ENCODE measurements around the gene DNAL4.

DNA sequence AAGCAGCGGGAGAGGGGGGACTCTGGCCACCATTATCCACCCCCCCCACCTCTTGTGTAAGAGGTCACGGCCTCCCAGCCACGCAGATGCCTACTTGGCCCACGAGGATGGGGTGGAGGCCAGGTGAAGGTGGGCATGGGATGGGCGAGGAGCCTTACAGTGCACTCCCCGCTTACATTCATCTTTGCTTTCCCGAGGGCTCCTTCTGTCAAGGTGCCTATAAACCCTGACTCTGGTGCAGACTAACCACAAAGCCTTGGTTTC lies 36.8 kb upstream of the DNAL4 start:
- TF ChIP-seq, protein P1, sequence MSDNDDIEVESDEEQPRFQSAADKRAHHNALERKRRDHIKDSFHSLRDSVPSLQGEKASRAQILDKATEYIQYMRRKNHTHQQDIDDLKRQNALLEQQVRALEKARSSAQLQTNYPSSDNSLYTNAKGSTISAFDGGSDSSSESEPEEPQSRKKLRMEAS (IDR thresholded peaks at IDR 0.05; ENCODE audit: insufficient read depth, insufficient read length), result no peak
- TF ChIP-seq, protein P2, sequence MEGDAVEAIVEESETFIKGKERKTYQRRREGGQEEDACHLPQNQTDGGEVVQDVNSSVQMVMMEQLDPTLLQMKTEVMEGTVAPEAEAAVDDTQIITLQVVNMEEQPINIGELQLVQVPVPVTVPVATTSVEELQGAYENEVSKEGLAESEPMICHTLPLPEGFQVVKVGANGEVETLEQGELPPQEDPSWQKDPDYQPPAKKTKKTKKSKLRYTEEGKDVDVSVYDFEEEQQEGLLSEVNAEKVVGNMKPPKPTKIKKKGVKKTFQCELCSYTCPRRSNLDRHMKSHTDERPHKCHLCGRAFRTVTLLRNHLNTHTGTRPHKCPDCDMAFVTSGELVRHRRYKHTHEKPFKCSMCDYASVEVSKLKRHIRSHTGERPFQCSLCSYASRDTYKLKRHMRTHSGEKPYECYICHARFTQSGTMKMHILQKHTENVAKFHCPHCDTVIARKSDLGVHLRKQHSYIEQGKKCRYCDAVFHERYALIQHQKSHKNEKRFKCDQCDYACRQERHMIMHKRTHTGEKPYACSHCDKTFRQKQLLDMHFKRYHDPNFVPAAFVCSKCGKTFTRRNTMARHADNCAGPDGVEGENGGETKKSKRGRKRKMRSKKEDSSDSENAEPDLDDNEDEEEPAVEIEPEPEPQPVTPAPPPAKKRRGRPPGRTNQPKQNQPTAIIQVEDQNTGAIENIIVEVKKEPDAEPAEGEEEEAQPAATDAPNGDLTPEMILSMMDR (IDR thresholded peaks at IDR 0.05; ENCODE audit: extremely low read depth in 1 of 2, insufficient read depth in 1 of 2, low read depth in 1 of 2, low read length in 2 of 2), result no peak
- TF ChIP-seq POLR2AphosphoS5 (IDR thresholded peaks at IDR 0.05; ENCODE audit: insufficient read depth, low read depth, low read length) (no peak), JUN (IDR thresholded peaks at IDR 0.05; ENCODE audit: borderline replicate concordance, insufficient read depth, insufficient read length, low read depth) (no peak), POLR2A (IDR thresholded peaks at IDR 0.05; ENCODE audit: low read depth, low read length) (no peak), EZH2 (IDR thresholded peaks at IDR 0.05; ENCODE audit: borderline replicate concordance, low read depth, low read length, severe bottlenecking) (no peak)
